Measurements from ENCODE around the gene EXOC4. TPM values are rescaled to one million over a fixed set of nuclear protein-coding genes. Genes with fewer than 3 reads are reported as not detected.

EXOC4 gene
- total RNA-seq, 1 experiment from 2014 or later: 75.8 TPM

GRCh38 chr7:133781486-133782090, 528.7 kb downstream of the EXOC4 start:
- H3K4ac ChIP-seq (ENCODE audit: low read depth, low read length): no peak overlapping the region
- no peak overlapping the region for H2BK120ac ChIP-seq (ENCODE audit: low read depth, low read length, poor library complexity, severe bottlenecking)
- no peak overlapping the region for H4K8ac ChIP-seq (replicated peaks; ENCODE audit: insufficient read length, low read depth, low read length)
- no peak overlapping the region for H3K4me2 ChIP-seq (ENCODE audit: insufficient read depth, insufficient read length, low read length)
- H3K27ac Mint-ChIP-seq: no peak overlapping the region
- no peak overlapping the region for H2BK15ac ChIP-seq (ENCODE audit: low read depth, low read length)
- H3K27ac ChIP-seq (ENCODE audit: insufficient read length, low read depth, low read length): no peak overlapping the region
- no peak overlapping the region for H2BK20ac ChIP-seq (ENCODE audit: low read depth, low read length, poor library complexity, severe bottlenecking)
- no peak overlapping the region for H2BK12ac ChIP-seq (ENCODE audit: insufficient read length, low read depth, low read length)
- no peak overlapping the region for H2AFZ ChIP-seq (ENCODE audit: low read length)
- H3T11ph ChIP-seq (ENCODE audit: low read length): no peak overlapping the region
- no peak overlapping the region for H3K18ac ChIP-seq (ENCODE audit: insufficient read length, low read depth, low read length)
- DNase-seq: no peak
- H3K4me3 Mint-ChIP-seq: no peak overlapping the region
- H3K4me1 Mint-ChIP-seq: no peaks in the 10 kb centered on the region
- no peak overlapping the region for H3K23ac ChIP-seq (ENCODE audit: insufficient read length, low read depth, low read length)
- H3K36me3 Mint-ChIP-seq (ENCODE audit: insufficient read depth in 1 of 3, low read depth in 3 of 3): peaks cover 10 to 12% (median 10%) of the 10 kb centered on the region in 3 experiments; a peak in 6 of 7 replicates
- no peaks in the 10 kb centered on the region for H3K9me3 ChIP-seq (ENCODE audit: control insufficient read depth, low read depth, low read length)
- H3K9me3 Mint-ChIP-seq: no peaks in the 10 kb centered on the region; a peak in 1 of 5 replicates
- no CpG with 5 or more reads among the region's 7 CpGs for WGBS (ENCODE audit: extremely low coverage, insufficient read length, low lambda C conversion rate)
- no peak overlapping the region for H4K5ac ChIP-seq (ENCODE audit: insufficient read length, low read depth, low read length)
- H3K27me3 Mint-ChIP-seq (ENCODE audit: low read depth): no peaks in the 10 kb centered on the region
- no peak overlapping the region for H2AK5ac ChIP-seq (ENCODE audit: insufficient read length, low read length)
- no peak overlapping the region for H3K14ac ChIP-seq (ENCODE audit: insufficient read depth, low read length)
- H3K79me2 ChIP-seq (ENCODE audit: insufficient read depth, low read length): no peaks in the 10 kb centered on the region
- no peaks in the 10 kb centered on the region for H3K23me2 ChIP-seq (ENCODE audit: insufficient read length, low read depth, low read length, poor library complexity, severe bottlenecking)
- no peaks in the 10 kb centered on the region for H3K4me1 ChIP-seq (ENCODE audit: insufficient read depth, low read length)
- TF ChIP-seq, protein P1, sequence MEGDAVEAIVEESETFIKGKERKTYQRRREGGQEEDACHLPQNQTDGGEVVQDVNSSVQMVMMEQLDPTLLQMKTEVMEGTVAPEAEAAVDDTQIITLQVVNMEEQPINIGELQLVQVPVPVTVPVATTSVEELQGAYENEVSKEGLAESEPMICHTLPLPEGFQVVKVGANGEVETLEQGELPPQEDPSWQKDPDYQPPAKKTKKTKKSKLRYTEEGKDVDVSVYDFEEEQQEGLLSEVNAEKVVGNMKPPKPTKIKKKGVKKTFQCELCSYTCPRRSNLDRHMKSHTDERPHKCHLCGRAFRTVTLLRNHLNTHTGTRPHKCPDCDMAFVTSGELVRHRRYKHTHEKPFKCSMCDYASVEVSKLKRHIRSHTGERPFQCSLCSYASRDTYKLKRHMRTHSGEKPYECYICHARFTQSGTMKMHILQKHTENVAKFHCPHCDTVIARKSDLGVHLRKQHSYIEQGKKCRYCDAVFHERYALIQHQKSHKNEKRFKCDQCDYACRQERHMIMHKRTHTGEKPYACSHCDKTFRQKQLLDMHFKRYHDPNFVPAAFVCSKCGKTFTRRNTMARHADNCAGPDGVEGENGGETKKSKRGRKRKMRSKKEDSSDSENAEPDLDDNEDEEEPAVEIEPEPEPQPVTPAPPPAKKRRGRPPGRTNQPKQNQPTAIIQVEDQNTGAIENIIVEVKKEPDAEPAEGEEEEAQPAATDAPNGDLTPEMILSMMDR (conservative IDR thresholded peaks at IDR 0.05): no peak
- H3K9ac ChIP-seq (ENCODE audit: extremely low read depth, insufficient read length, low read length): no peak overlapping the region
- H3K27me3 ChIP-seq (ENCODE audit: insufficient read depth, low read length): no peaks in the 10 kb centered on the region
- H2BK5ac ChIP-seq (ENCODE audit: insufficient read length, low read length): no peak overlapping the region
- no peaks in the 10 kb centered on the region for H3K79me1 ChIP-seq (ENCODE audit: insufficient read depth, low read depth, low read length, poor library complexity, severe bottlenecking)
- H4K91ac ChIP-seq (ENCODE audit: insufficient read length, low read depth, low read length): no peak overlapping the region
- H4K20me1 ChIP-seq (ENCODE audit: control insufficient read depth, insufficient read depth, insufficient read length): no peaks in the 10 kb centered on the region
- H3K56ac ChIP-seq (ENCODE audit: insufficient read length, low read depth, low read length): no peak overlapping the region
